T follicular helper cell (primary cell): ENCODE data around the gene FBXL4.
A peak's percentile ranks its signal among the peaks of the same experiment; 100 is the strongest.

Source experiments
- DNase-seq: peaks from one replicate; pipeline ENCODE4 v3.0.0-alpha.2; 2020; ENCODE audit warnings: low read depth

The FBXL4 gene

DNA sequence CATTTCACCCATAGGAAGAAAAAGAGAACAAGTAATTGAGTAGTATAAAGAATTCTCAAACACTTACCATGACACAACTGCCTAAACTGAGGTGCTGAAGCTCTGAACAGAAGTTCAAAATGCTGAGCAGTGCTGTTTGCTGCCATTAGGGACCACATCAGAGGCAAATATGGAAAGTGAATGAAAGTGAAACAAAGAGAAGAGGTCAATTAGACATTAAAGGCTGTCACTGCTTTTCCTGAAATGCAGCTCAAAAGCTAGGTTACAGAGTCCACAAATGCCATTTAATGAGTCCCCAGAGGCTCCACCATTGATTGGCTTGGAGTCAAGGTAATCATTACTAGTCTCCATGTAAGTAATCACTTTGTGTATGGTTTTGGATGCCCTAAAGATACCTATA, 67.3 kb downstream of the FBXL4 start:
- DNase-seq, result no peak

GRCh38 chr6:98877250-98877649, 70.5 kb downstream of the FBXL4 start:
- no peak for DNase-seq

- no peak for DNase-seq
Measured at GRCh38 chr6:98875375-98875774, 72.4 kb downstream of the FBXL4 start.

DNA sequence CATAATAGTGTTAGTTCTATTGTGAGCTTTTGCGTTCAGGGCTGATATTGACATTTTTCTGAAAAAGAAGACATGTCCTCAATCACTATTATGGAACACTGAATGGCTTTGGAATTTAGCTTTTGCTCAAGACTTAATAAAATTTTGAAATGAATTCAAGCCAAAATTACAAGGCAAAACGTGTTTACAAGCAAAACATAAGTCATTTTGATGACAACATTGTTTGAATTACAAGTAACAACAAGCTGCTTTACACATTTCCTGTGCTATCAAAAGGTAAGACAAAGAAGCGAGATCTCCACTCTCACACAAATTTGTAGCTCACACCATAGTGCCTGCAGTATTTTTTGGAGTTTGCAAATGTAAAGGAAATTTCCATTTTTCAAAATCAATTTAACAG, 75.9 kb downstream of the FBXL4 start:
- no peak for DNase-seq

GRCh38 chr6:98871057-98871456, 76.7 kb downstream of the FBXL4 start:
- no peak for DNase-seq

DNA sequence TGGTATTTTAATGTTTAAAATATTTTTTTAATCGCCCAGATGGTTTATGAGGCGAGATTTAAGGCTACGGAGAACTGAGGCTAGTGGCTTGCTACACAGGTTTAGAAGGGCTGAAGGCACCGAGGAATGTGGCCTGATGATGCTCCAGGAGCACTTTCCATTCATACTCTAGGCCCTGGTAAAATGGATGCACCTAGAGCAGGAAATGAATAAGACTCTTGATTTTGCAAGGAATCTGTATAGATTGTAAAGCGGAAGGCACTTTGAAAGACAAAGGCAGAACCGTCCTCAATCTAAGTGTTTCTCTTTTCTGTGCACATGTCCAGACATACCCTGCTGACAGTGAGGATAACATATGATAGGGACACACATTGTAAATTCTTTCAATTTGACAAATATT, 83.2 kb downstream of the FBXL4 start:
- no peak for DNase-seq

DNA sequence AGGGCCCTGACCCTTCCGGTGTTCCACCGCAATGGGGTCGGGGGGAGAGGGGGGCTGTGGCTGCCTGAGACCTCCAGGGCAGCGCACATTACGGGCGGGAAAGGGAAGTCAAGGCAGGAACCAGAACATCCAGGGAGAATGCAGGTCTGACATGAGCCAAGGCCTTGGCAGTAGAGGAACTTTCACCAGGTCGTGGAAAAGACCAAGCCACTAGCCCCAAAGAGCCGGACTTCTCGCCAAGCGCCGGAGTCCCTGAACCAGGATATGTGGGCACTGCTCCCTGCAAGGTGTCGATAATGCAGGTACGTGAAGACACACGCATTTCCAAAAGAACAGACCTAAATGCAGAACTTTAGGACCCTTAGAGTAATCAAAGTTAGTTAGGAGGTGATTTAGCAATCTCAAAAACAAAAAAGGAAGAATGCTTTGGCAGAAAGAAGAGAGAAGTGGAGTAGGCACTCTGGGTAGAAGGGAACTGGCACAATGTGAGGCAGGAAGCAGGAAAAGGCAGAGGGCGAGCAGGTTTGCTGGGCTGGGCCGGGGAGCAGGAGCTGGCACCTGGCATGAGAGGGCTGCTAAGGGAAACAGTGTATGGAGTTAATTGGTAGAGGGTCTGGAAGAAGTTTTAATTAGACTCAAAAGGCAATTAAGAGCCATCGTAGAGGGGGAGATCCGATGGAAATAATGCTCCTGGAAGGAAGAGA, 99.1 kb downstream of the FBXL4 start:
- no peak for DNase-seq

- DNase-seq, result no peak
Measured at GRCh38 chr6:98847779-98848538, 99.8 kb downstream of the FBXL4 start.

- no peak for DNase-seq
Measured at GRCh38 chr6:98847416-98847778, 100.3 kb downstream of the FBXL4 start.

GRCh38 chr6:98846021-98846380, 101.7 kb downstream of the FBXL4 start:
- no peak for DNase-seq

GRCh38 chr6:98845211-98846020, 102.3 kb downstream of the FBXL4 start:
- DNase-seq, result peak; percentile 47

- DNase-seq, result no peak
Measured at GRCh38 chr6:98844244-98845210, 103.2 kb downstream of the FBXL4 start.

GRCh38 chr6:98843271-98844243, 104.2 kb downstream of the FBXL4 start:
- DNase-seq, result no peak

- no peak for DNase-seq
Measured at GRCh38 chr6:98842342-98843180, 105.2 kb downstream of the FBXL4 start.

DNA sequence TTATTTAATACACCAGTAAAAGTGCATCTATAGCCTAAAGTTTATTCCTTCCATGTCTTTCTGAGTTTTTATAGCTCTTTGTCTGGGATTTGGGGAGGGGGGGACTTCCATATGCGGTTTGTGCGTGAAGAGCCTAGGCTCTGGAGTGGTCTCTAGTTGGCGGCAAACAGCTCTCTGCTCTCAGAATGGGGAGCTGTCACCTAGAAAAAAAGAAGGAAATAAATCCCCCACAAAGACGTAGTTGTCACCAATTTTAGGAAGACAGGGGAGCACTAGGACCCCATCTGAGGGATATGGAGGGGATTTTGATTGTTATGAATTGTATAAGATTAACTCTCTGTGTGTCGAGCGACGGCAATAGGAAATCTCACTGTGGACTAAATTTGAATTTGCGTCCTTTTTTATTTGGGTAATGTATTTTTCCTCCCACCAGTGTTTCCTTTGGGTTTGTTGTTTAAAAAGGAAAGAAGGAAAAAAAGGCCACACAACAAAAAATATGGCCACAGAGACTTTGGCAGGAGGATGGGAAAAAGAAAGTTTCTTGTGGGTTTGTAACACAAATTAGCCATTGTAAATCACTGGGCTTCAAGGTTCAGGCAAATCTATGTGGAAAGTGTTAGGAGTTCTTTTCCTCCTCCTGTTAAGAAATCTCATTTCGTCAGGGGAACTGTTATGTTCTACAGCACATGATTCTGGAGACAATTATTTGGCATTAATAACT, 106.0 kb downstream of the FBXL4 start:
- no peak for DNase-seq

DNA sequence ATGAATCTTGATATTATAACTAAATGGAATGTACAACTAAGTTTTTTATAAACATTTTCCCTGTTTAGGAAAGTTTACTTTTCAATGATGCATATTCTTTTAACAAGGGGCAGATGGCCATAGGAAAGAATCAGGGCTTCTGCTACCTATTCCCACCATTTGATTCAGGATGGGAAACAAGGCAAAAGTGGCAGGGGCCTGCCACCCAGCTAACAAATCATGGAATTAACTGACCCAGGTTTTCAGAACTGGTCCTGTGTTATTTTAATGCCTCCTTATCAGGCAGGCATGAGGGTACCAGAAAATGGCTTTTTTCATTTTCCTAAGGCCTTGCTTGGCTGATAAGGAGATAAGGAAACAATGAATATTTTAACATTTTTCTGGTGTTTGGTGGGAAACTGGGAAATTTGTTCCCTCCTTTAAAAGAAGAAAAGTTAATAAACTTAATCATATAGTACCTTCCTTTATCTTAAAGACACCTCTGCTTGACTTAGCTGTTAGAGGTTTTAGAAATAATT, 106.7 kb downstream of the FBXL4 start:
- DNase-seq, result no peak

GRCh38 chr6:98840385-98840784, 107.4 kb downstream of the FBXL4 start:
- no peak for DNase-seq

DNA sequence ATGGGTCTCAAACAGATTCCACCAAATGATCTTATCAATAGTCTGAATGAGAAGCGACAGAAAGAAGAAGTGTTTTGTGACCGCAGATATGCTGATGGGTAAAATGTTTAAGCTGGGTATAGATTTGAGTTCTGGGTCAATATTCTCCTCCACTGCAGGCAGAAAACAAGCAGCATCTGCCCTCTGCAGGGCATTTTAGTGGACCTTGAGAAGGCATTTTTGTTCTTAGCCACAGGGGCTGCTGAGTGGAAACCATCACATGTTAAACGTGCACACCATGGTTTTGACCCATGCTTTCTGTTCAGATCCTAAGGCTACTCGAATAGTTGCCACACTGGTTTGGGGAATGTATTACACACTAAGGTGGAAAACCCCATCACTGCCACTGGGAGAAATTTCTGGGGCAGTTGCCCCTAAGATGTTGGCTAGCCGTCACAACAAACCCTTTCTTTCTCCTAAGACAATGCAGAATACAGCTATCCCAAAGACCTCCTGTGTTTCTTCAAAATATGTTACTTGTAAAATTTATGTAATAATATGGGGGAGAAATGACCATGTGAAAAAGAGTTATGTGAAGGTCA, 107.9 kb downstream of the FBXL4 start:
- no peak for DNase-seq
